ENCODE measurements around the gene BCL11B.

The BCL11B gene

DNA sequence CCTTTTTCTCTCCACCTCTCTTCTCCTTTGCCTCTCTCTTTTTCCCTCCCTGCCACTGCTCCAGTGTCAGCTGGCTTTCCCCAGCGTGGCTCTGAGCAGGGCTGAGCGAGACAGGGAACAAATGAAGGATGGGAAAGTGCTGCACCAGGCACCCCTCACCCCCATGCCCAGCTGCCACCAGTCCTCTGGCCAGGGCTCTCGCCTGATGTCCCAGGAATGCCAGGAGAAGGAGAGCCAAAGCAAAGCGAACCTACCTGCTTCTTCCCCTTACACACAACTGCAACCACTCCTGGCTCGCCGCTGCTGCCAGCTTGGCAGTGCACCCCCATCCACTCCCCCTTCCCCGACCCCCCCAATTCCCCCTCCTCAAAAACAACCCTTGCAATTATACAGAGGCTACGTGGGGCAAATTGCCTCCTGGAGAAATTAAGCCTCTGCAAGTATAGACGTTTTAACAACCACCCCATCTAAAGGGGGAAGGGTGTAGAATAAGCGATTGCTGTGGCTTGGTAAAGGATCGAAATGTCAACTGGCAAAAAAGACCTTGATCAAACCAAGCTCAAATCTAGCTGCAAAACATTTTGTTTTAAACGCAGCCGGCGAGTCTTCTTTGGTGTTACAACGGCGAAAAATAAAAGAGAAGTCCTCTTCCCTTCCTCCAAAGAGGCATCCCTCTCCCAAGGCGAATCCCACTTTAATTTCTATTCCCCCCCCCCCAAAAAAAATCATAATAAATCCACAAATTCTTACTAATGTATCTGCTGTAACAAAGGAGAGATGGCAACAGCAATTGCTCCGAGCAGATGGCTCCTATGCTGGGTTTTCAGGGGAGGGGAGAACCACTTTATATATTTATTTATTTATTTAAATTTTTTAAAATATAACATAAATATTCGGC, 2.9 kb downstream of the BCL11B start:
- DNase-seq (ENCODE audit: low read depth in 2 of 3, low spot score in 1 of 3): no peak

GRCh38 chr14:99267837-99268781, 3.9 kb downstream of the BCL11B start:
- no peak for DNase-seq (ENCODE audit: low read depth in 2 of 3, low spot score in 1 of 3)

- DNase-seq (ENCODE audit: low read depth in 2 of 3, low spot score in 1 of 3): no peak
Measured at GRCh38 chr14:99267381-99267780, 4.6 kb downstream of the BCL11B start.

- peak; percentile 81 to 86 (median 83) for DNase-seq (ENCODE audit: low read depth in 2 of 3, low spot score in 1 of 3)
Measured at GRCh38 chr14:99266181-99267178, 5.5 kb downstream of the BCL11B start.

- no peak for DNase-seq (ENCODE audit: low read depth in 2 of 3, low spot score in 1 of 3)
Measured at GRCh38 chr14:99265571-99265970, 6.4 kb downstream of the BCL11B start.

DNA sequence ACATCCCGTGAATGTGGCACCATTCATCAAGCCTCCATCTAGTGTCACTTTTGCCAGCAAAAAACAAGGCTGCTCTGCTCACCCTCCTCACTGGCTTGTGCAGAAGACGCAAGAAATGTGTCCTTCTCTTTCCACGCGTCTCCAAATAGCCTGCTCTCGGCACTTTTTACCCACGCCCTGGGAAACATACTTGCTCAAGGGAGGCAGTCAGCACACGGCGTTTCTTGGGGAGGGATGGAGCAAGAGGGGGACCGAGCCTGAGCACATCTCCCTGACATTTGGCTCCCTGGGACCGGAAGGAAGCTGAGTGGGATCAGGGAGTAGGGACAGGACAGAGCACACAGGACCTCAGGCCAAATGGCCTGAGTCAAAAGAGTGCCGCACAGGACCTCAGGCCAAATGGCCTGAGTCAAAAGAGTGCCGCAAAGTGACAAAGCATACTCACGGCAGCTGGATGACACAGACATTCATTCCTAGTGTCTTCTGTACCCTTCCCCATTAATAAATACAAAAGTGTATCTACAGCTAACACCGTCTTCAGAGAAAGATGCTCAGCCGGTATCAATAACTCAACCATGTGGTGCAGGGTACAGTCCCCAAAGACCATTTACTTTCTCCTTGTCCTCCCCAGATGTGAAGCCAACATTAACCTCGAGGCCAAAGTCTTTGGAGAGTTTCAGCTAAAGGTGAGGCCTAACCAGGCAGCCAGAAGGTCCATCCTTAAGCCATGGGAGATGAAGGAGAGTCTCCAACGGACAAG, 7.1 kb downstream of the BCL11B start:
- DNase-seq (ENCODE audit: low read depth in 2 of 3, low spot score in 1 of 3): no peak

GRCh38 chr14:99263564-99264330, 8.2 kb downstream of the BCL11B start:
- DNase-seq (ENCODE audit: low read depth in 2 of 3, low spot score in 1 of 3): no peak

DNA sequence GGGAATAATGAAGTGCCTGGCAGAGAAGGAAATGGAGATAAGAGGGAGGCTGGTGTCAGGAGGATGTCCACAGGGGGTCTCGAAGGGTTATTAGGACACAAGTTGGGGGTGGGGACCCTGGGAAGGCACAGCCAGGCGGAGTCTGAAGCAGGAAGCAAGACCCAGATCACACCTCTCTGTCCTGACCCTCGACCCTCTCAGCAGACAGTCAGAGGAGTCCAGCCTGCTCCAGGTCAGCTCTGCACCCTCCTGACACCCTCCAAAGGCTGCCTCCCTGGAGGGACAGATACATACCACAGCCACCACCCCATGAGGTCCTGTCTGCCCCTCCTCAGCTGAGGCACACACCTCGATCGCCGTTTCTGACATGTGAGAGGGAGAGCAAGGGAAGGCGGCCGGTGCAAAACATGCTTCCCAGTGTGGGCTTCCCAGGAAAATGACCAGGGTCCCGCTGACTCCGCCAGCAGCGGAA, 9.0 kb downstream of the BCL11B start:
- DNase-seq (ENCODE audit: low read depth in 2 of 3, low spot score in 1 of 3): no peak

DNA sequence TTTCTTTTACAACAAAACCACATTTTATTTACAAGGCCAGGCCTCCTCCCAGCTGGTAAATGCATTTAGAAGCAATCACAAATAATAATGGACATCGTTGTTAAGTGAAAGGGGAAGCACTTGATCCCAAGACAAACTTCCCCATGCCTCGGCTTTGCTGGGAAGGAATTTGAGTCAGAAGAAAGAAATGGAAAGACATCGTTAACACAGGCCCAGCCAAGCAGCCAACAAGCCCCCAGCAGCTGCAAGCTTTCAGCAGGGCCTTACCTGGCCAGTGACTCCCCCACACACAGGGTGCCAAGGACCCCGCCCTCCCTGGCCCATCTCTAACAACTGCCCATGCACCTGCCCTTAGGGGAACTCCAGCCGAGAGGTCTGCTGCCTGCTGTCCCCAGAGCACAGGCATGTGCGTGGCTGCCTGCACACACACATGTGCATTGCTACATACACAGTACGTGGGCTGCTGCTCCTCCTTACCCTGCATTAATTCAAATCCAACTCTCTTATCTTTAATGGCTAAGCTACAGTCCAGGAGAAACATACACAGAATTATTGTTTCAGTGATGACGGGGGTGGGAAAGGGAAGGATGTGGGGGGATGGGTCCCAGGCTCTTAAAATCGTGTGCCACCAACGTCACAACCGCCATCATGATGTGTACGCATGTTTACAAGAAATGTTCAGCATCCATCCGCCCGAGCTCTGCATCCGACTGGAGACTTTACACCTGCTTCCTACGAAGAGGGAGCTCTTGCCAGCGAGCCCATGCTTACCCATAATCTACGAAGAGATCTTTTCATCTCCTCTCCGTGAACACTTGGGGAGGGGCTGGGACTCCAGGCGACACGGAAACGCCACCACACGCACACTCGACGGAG, 9.8 kb downstream of the BCL11B start:
- DNase-seq (ENCODE audit: low read depth in 2 of 3, low spot score in 1 of 3): peak in 1 of 3 donors; percentile 68

- no peak for DNase-seq (ENCODE audit: low read depth in 2 of 3, low spot score in 1 of 3)
Measured at GRCh38 chr14:99260587-99261551, 11.1 kb downstream of the BCL11B start.

GRCh38 chr14:99260116-99260515, 11.9 kb downstream of the BCL11B start:
- no peak for DNase-seq (ENCODE audit: low read depth in 2 of 3, low spot score in 1 of 3)

GRCh38 chr14:99258876-99259726, 12.9 kb downstream of the BCL11B start:
- no peak for DNase-seq (ENCODE audit: low read depth in 2 of 3, low spot score in 1 of 3)

- DNase-seq (ENCODE audit: low read depth in 2 of 3, low spot score in 1 of 3): no peak
Measured at GRCh38 chr14:99258341-99258861, 13.6 kb downstream of the BCL11B start.

DNA sequence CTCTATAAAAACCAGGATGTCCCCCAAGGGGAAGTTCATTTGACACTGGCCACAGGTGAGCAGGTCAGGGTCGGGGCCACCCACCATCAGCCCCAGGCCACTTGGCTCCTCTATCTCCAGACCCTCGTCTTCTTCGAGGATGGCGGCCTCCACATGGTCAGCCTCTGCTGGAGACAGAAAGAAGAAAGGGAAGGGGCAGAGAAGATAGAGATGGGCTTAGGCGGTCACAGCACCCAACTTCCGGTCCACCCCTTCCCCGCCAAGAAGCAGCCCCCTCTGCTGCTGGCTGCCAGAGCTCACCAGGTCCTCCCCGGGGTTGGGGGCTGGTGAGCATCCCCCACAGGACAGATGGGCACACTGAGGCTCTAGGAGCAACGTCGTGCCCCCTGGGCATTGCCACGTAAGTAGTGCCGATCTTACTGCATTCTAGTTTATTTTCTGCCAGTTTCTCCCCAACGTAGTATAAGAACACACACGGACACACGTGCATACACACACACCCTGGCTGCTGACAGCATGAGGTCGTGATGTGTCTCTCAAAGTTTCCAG, 14.2 kb downstream of the BCL11B start:
- no peak for DNase-seq (ENCODE audit: low read depth in 2 of 3, low spot score in 1 of 3)

- DNase-seq (ENCODE audit: low read depth in 2 of 3, low spot score in 1 of 3): no peak
Measured at GRCh38 chr14:99257122-99257672, 14.8 kb downstream of the BCL11B start.
